Hepatocyte (in vitro differentiated cells): Measurements from ENCODE around the gene NCOA3.

Experiments
- EZH2 ChIP-seq: fragments of 200-600 bp; sonication (generic); IDR thresholded peaks from 2 replicates; pipeline ENCODE4 v1.6.1; 2016; ENCODE audit warnings: antibody characterized with exemption, mild to moderate bottlenecking, borderline replicate concordance
- EZH2phosphoT487 ChIP-seq: fragments of 200-600 bp; sonication (generic); IDR thresholded peaks from one replicate; pipeline ENCODE4 v1.6.1; 2018; ENCODE audit warnings: antibody characterized with exemption, mild to moderate bottlenecking, low read depth, moderate library complexity; ENCODE audit not compliant: unreplicated experiment, severe bottlenecking
- TF ChIP-seq, protein P1 (sequence below): fragments of 200-600 bp; sonication (generic); IDR thresholded peaks from 2 replicates; pipeline ENCODE4 v1.5.1; 2016; ENCODE audit warnings: antibody characterized with exemption, mild to moderate bottlenecking; ENCODE audit not compliant: poor library complexity

DNA sequence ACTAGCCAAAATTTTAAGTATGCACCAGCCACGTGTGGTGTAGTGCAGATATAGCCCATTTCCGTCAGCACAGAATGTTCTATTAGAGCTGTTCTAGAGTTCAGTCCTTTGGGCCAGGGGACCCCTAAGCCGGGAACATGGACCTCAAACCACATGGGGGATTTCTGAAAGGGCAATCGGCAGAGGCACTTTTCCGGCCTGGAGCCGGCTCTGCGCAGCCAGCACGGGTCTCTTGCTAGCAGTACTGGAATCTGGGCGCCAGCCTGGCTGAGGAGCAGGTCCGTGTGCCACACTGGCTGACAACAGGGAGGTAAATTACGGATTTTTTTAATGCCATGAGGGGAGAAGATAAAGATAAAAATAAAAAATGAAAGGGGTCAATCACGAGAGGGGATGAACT, 163.1 kb downstream of the NCOA3 start:
- TF ChIP-seq, protein P1, sequence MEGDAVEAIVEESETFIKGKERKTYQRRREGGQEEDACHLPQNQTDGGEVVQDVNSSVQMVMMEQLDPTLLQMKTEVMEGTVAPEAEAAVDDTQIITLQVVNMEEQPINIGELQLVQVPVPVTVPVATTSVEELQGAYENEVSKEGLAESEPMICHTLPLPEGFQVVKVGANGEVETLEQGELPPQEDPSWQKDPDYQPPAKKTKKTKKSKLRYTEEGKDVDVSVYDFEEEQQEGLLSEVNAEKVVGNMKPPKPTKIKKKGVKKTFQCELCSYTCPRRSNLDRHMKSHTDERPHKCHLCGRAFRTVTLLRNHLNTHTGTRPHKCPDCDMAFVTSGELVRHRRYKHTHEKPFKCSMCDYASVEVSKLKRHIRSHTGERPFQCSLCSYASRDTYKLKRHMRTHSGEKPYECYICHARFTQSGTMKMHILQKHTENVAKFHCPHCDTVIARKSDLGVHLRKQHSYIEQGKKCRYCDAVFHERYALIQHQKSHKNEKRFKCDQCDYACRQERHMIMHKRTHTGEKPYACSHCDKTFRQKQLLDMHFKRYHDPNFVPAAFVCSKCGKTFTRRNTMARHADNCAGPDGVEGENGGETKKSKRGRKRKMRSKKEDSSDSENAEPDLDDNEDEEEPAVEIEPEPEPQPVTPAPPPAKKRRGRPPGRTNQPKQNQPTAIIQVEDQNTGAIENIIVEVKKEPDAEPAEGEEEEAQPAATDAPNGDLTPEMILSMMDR = no peak
- TF ChIP-seq EZH2phosphoT487 = no peak
- TF ChIP-seq EZH2 = no peak
